A549 (cell line): ENCODE results near the gene GNLY. TPM values are rescaled to one million over a fixed set of nuclear protein-coding genes. Genes with fewer than 3 reads are reported as not detected.

Experiments
- ATAC-seq, 2 experiments: fragments of 200-7000 bp in 1 of 2; fragments of >200 bp in 1 of 2; cut with Nextera tagmentation in 1 of 2; cut with Tn5 transposase in 1 of 2; 3 replicates each; pipeline versions ENCODE4 v1.8.0 to v1.9.1; 2018 to 2020; ENCODE audit warnings: mild to moderate bottlenecking in 1 of 2, moderate library complexity in 1 of 2
- CTCF ChIA-PET: fragments of 300-600 bp; sonication (Branson Sonifier 250); formaldehyde crosslinking; extraction: SDS; loops from one replicate; lab custom pipeline; 2021; ENCODE audit warnings: antibody characterized with exemption, inconsistent platforms; lab: Yijun Ruan, JAX
- POLR2A ChIA-PET: fragments of 350-600 bp; formaldehyde crosslinking; extraction: SDS; loops from one replicate; lab custom pipeline; 2021; ENCODE audit warnings: antibody characterized with exemption, inconsistent platforms; lab: Yijun Ruan, JAX
- DNase-seq, 2 experiments: peaks; one replicate each; pipeline versions ENCODE4 v3.0.0 to v3.0.0-alpha.2; 2011 to 2016; ENCODE audit warnings: low read depth in 1 of 2, low spot score in 1 of 2
- FAIRE-seq: peaks from 2 replicates; lab custom pipeline; 2011; peaks lifted over from hg19 to GRCh38; lab: Jason Lieb, UNC
- H3K27ac ChIP-seq, 2 experiments: fragments of >200 bp; sonication (Bioruptor Twin); formaldehyde crosslinking; 3 replicates each; pipeline ENCODE4 v1.5.1; 2016 to 2017
- H3K4me1 ChIP-seq: fragments of >200 bp; sonication (Bioruptor Twin); formaldehyde crosslinking; 3 replicates; pipeline ENCODE4 v1.6.1; 2016
- H3K4me2 ChIP-seq: fragments of >200 bp; sonication (Bioruptor Twin); formaldehyde crosslinking; 3 replicates; pipeline ENCODE4 v1.6.1; 2016
- H3K4me3 ChIP-seq: fragments of >200 bp; sonication (Bioruptor Twin); formaldehyde crosslinking; 3 replicates; pipeline ENCODE4 v1.5.1; 2016
- H3K9me3 ChIP-seq: fragments of >200 bp; sonication (Bioruptor Twin); formaldehyde crosslinking; 3 replicates; pipeline ENCODE4 v1.6.1; 2016
- BHLHE40 ChIP-seq: IDR thresholded peaks from 2 replicates; pipeline ENCODE4 v1.6.1; 2012; ENCODE audit warnings: low read depth, low read length, inconsistent platforms
- CBX8 ChIP-seq: fragments of 200-600 bp; sonication (generic); IDR thresholded peaks from 2 replicates; pipeline ENCODE4 v1.6.1; 2016
- CEBPB ChIP-seq, 2 experiments: fragments of >200 bp in 1 of 2; sonication (Bioruptor Twin) in 1 of 2; formaldehyde crosslinking in 1 of 2; IDR thresholded peaks; 2 replicates each; pipeline ENCODE4 v1.6.1; 2012 to 2016
- CHD2 ChIP-seq: fragments of 150-350 bp; IDR thresholded peaks from 2 replicates; pipeline ENCODE4 v1.6.1; 2014; ENCODE audit warnings: low read length; ENCODE audit not compliant: partially characterized antibody
- GATA3 ChIP-seq: IDR thresholded peaks from 2 replicates; pipeline ENCODE4 v1.6.1; 2012; ENCODE audit warnings: borderline replicate concordance
- HEYL ChIP-seq: fragments of 250-450 bp; sonication (Bioruptor Pico); IDR thresholded peaks from 2 replicates; pipeline ENCODE4 v1.8.0; 2021; ENCODE audit warnings: mild to moderate bottlenecking, moderate library complexity
- HMGXB4 ChIP-seq: fragments of 250-450 bp; sonication (Bioruptor Pico); IDR thresholded peaks from 2 replicates; pipeline ENCODE4 v1.5.0; 2021; ENCODE audit warnings: mild to moderate bottlenecking, moderate library complexity, borderline replicate concordance
- HOXA7 ChIP-seq: fragments of 250-450 bp; sonication (Bioruptor Pico); IDR thresholded peaks from 2 replicates; pipeline ENCODE4 v1.5.0; 2020; ENCODE audit warnings: mild to moderate bottlenecking, moderate library complexity
- HOXB13 ChIP-seq: fragments of 250-450 bp; sonication (Bioruptor Pico); IDR thresholded peaks from 2 replicates; pipeline ENCODE4 v1.5.0; 2020; ENCODE audit warnings: low read depth, mild to moderate bottlenecking, moderate library complexity
- HOXB5 ChIP-seq: fragments of 250-450 bp; sonication (Bioruptor Pico); IDR thresholded peaks from 2 replicates; pipeline ENCODE4 v1.5.0; 2020; ENCODE audit warnings: mild to moderate bottlenecking, moderate library complexity
- JUNB ChIP-seq: fragments of >200 bp; sonication (Bioruptor Twin); formaldehyde crosslinking; IDR thresholded peaks from 2 replicates; pipeline ENCODE4 v1.6.1; 2016
- KDM1A ChIP-seq: fragments of 200-600 bp; sonication (generic); IDR thresholded peaks from 2 replicates; pipeline ENCODE4 v1.6.1; 2016; ENCODE audit warnings: low read depth, mild to moderate bottlenecking
- MAX ChIP-seq: IDR thresholded peaks from 2 replicates; pipeline ENCODE4 v1.6.1; 2012
- MYC ChIP-seq: IDR thresholded peaks from 2 replicates; pipeline ENCODE4 v1.6.1; 2012; ENCODE audit warnings: mild to moderate bottlenecking, inconsistent platforms, low read length, improper control_type of control experiment, borderline replicate concordance
- PHF8 ChIP-seq: fragments of 200-600 bp; sonication (generic); IDR thresholded peaks from 2 replicates; pipeline ENCODE4 v1.6.1; 2016; ENCODE audit warnings: low read depth, mild to moderate bottlenecking, antibody characterized with exemption, moderate library complexity, borderline replicate concordance
- POLR2A ChIP-seq: IDR thresholded peaks from 2 replicates; pipeline ENCODE4 v1.6.1; 2012; ENCODE audit warnings: mild to moderate bottlenecking, low read length
- RARB ChIP-seq: fragments of 250-450 bp; sonication (Bioruptor Pico); IDR thresholded peaks from 2 replicates; pipeline ENCODE4 v1.8.0; 2021; ENCODE audit warnings: mild to moderate bottlenecking, moderate library complexity
- REST ChIP-seq: fragments of 200-600 bp; sonication (generic); IDR thresholded peaks from 2 replicates; pipeline ENCODE4 v1.6.1; 2016; ENCODE audit warnings: antibody characterized with exemption, mild to moderate bottlenecking, moderate library complexity
- RNF2 ChIP-seq: fragments of 200-600 bp; sonication (generic); IDR thresholded peaks from 2 replicates; pipeline ENCODE4 v1.6.1; 2016; ENCODE audit warnings: low read depth, mild to moderate bottlenecking, antibody characterized with exemption, moderate library complexity, borderline replicate concordance
- SREBF2 ChIP-seq: fragments of 450-650 bp; IDR thresholded peaks from 2 replicates; pipeline ENCODE4 v1.6.1; 2014; ENCODE audit warnings: mild to moderate bottlenecking, moderate library complexity
- TFCP2L1 ChIP-seq: fragments of 250-450 bp; sonication (Bioruptor Pico); IDR thresholded peaks from 2 replicates; pipeline ENCODE4 v1.5.0; 2021; ENCODE audit warnings: mild to moderate bottlenecking
- TP53 ChIP-seq: fragments of 250-450 bp; sonication (Bioruptor Pico); IDR thresholded peaks from 2 replicates; pipeline ENCODE4 v1.5.0; 2021; ENCODE audit warnings: mild to moderate bottlenecking, moderate library complexity
- ZFP36 ChIP-seq: fragments of 450-650 bp; IDR thresholded peaks from 2 replicates; pipeline ENCODE4 v1.6.1; 2014; ENCODE audit warnings: borderline replicate concordance; ENCODE audit not compliant: partially characterized antibody
- ZNF302 ChIP-seq: fragments of 250-450 bp; sonication (Bioruptor Pico); IDR thresholded peaks from 2 replicates; pipeline ENCODE4 v1.9.0; 2021; ENCODE audit warnings: inconsistent platforms, mild to moderate bottlenecking, moderate library complexity
- WGBS: methylation state at CpG from one replicate; pipeline ENCODE4 v1.1.6; 2017; ENCODE audit errors: missing lambda C conversion rate; 5-methylcytosine and 5-hydroxymethylcytosine counted together
- polyA plus RNA-seq, 4 experiments: library from polyadenylated mRNA; depleted of rRNA in 3 of 4; stranded (reverse); fragments of >200 nt; fragmentation: RNase III in 1 of 4; extraction: RNeasy Plus Mini Kit Qiagen cat#74134 plus additional on column Dnase treatment in 1 of 4; gene quantifications; 2 replicates in 3 of 4; 3 replicates in 1 of 4; pipeline ENCODE4 v1.2.3, GENCODE V29; 2011 to 2017

Gene GNLY
- polyA plus RNA-seq, 2 of the 4 experiments (the other 2 are of a cell fraction): not detected

- Histone ChIP-seq H3K4me3 (no peak overlapping the region), H3K9me3 (no peaks in the 10 kb centered on the region), H3K4me2 (no peak overlapping the region), H3K4me1 (peaks cover 5% of the 10 kb centered on the region; the same call in 2 of the 3 replicates), H3K27ac (no peak overlapping the region; a peak in 1 of 6 replicates)
- ChIA-PET POLR2A (no interaction called here), CTCF (interaction anchor here (0.6 to 5.5 kb wide), 12 partner anchors 12 to 140 kb away, joined by 3 to 55 read pairs (median 6); partner anchors contain the start of gene GNLY)
- DNase-seq: no peak
- no peak for ATAC-seq
- WGBS: 60% methylated on average over 11 of the region's 11 CpGs
- no peak for FAIRE-seq
- TF ChIP-seq HOXA7 (CRISPR knock-in tag) (no peak), RNF2 (no peak), JUNB (no peak), ZNF302 (CRISPR knock-in tag) (no peak), HMGXB4 (no peak), HOXB13 (no peak), TP53 (CRISPR knock-in tag) (no peak), BHLHE40 (no peak), MYC (no peak), HOXB5 (CRISPR knock-in tag) (no peak), HEYL (CRISPR knock-in tag) (no peak), RARB (CRISPR knock-in tag) (no peak), CHD2 (no peak), MAX (no peak), KDM1A (no peak), PHF8 (no peak), CBX8 (no peak), ZFP36 (no peak), GATA3 (no peak), CEBPB (IDR thresholded peaks at IDR 0.05) (no peak)
Observed at GRCh38 chr2:85673716-85674375, 20.3 kb upstream of the GNLY start.

- no peak for TF ChIP-seq POLR2A
- TF ChIP-seq SREBF2: no peak
- TF ChIP-seq TFCP2L1 (CRISPR knock-in tag): no peak
- no peak for TF ChIP-seq REST
- ATAC-seq (no peak), DNase-seq (no peak), FAIRE-seq (no peak)
- ChIA-PET POLR2A (no interaction called here), CTCF (interaction anchor here (0.6 to 5.5 kb wide), 10 partner anchors 9 to 229 kb away, joined by 4 to 55 read pairs (median 6); no protein-coding TSS in a partner anchor)
- H3K4me2 ChIP-seq: no peak overlapping the region
- no peak overlapping the region for H3K4me3 ChIP-seq
- WGBS: 63% methylated on average over 2 of the region's 2 CpGs
- peaks cover 8% of the 10 kb centered on the region; the same call in 2 of the 3 replicates for H3K4me1 ChIP-seq
- no peak overlapping the region; a peak in 1 of 6 replicates for H3K27ac ChIP-seq
- H3K9me3 ChIP-seq: no peaks in the 10 kb centered on the region
Observed at GRCh38 chr2:85674417-85674816, 19.7 kb upstream of the GNLY start.
